ENCODE measurements around the gene SH3PXD2A. TPM values are rescaled to one million over a fixed set of nuclear protein-coding genes. Genes with fewer than 3 reads are reported as not detected.

The SH3PXD2A gene
- total RNA-seq, 1 experiment from 2014 or later: 54.9 TPM

DNA sequence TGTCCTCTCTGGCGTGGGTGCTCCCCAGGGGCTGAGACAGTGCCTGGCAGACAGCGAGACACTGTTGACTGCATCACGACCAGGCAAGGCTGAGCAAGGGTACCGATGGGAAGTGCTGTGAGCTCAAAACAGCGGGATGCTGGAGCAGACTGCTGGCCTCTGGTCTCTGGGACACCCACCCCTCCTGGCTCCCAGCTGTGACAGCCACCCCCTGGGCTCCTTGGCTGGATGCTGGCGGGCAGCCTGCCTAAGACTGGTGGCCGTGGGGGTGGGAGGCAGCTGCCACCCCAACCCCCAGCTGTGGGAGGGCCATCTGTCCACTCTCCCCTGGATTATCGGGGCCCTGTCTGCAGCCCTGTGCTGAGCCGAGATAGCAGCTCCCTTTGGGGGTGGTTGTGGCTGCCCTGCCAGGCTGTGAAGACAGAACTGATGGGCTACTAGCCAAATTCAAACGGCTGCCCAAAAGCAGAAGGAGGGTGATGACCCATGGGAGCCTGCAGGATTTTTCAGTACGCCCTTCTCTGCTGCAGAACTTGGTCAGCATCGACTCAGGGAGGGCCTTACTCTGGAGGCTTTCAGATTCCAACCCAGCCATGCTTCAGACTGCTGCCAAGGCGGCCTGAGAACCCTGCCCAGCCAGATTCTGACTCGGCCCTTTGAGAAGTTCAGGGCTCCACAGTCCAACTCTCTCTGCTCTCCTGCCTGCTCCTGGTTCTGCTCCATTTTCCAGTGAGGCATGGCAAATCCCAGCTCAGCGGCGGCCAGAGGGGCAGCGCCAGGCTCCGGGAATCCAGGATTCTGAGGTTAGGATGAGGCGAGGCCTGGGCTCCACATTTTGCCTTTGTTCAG is 236.6 kb downstream of the SH3PXD2A start:
- peaks cover 16% of the 10 kb centered on the region for H3K36me3 ChIP-seq (ENCODE audit: insufficient read depth, low read length, poor library complexity, severe bottlenecking)
- no peaks in the 10 kb centered on the region for H3K4me1 ChIP-seq (ENCODE audit: insufficient read depth, low read length, poor library complexity, severe bottlenecking)
- TF ChIP-seq EZH2 (IDR thresholded peaks at IDR 0.05; ENCODE audit: borderline replicate concordance, low read depth, low read length, poor library complexity, severe bottlenecking): no peak
- TF ChIP-seq, protein P1, sequence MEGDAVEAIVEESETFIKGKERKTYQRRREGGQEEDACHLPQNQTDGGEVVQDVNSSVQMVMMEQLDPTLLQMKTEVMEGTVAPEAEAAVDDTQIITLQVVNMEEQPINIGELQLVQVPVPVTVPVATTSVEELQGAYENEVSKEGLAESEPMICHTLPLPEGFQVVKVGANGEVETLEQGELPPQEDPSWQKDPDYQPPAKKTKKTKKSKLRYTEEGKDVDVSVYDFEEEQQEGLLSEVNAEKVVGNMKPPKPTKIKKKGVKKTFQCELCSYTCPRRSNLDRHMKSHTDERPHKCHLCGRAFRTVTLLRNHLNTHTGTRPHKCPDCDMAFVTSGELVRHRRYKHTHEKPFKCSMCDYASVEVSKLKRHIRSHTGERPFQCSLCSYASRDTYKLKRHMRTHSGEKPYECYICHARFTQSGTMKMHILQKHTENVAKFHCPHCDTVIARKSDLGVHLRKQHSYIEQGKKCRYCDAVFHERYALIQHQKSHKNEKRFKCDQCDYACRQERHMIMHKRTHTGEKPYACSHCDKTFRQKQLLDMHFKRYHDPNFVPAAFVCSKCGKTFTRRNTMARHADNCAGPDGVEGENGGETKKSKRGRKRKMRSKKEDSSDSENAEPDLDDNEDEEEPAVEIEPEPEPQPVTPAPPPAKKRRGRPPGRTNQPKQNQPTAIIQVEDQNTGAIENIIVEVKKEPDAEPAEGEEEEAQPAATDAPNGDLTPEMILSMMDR (conservative IDR thresholded peaks at IDR 0.05; ENCODE audit: low read depth, low read length): no peak
- intact Hi-C loops (cut with micrococcal nuclease; ENCODE audit: unreplicated experiment): no loop called here
- no TSS peak for BruUV-seq (replicated peaks)
- H3K27ac ChIP-seq (ENCODE audit: low read depth, low read length, poor library complexity, severe bottlenecking): no peak overlapping the region
- no peaks in the 10 kb centered on the region for H3K9me3 ChIP-seq (ENCODE audit: low read depth, low read length, poor library complexity, severe bottlenecking)
- H3K27me3 ChIP-seq (replicated peaks; ENCODE audit: insufficient read depth, low read depth, low read length, poor library complexity): no peaks in the 10 kb centered on the region
- no peak overlapping the region for H3K4me3 ChIP-seq (ENCODE audit: low read depth, low read length, poor library complexity, severe bottlenecking)
- no peak for DNase-seq (ENCODE audit: low spot score)
- ChIA-PET CTCF (no interaction called here), POLR2A (ENCODE audit: low non-redundant PET) (no interaction called here)

DNA sequence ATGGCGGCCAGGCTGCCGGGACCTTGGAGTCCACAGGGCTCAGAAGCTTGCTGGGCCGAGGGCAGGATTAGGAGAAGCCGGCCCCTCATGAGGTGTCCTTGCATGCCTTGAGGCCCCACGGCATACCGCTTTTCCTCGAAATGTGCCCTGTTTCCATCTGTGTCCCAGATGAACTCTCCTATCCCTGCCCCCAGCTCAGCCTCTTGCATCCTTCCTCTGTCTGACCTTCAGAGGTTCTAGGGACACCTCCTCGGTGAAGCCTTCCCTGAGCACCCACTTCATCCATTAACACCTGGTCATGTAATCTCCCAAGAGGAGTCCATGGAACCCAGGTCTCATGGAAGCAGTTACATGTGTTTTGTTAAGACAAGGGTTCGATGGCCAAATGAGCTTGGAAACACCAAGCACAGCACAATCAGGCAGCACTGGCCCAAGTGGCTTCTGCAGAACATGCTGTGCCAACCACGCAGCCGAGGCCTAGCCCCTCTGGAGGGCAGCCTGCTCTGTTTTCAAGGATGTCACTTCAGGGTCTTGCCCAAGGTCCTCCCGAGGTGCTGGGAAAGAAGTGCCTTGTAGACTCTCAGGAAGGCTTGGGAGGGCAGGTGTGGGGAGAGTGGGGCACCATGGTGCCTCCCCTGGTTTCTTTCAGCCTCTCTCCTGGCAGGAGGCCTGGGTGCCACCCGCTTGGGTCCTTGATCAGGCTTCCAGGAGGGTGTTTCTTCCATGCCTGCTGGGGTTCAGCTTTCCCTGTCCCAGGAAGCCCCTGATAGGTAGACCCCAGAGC is 237.6 kb downstream of the SH3PXD2A start:
- ChIA-PET POLR2A (ENCODE audit: low non-redundant PET) (no interaction called here), CTCF (no interaction called here)
- no TSS peak for BruUV-seq (replicated peaks)

More for the DNA sequence above, 237.6 kb downstream of the SH3PXD2A start:
- Histone ChIP-seq H3K4me1 (ENCODE audit: insufficient read depth, low read length, poor library complexity, severe bottlenecking) (no peaks in the 10 kb centered on the region), H3K9me3 (ENCODE audit: low read depth, low read length, poor library complexity, severe bottlenecking) (no peaks in the 10 kb centered on the region), H3K36me3 (ENCODE audit: insufficient read depth, low read length, poor library complexity, severe bottlenecking) (peaks cover 26% of the 10 kb centered on the region), H3K27ac (ENCODE audit: low read depth, low read length, poor library complexity, severe bottlenecking) (no peak overlapping the region), H3K27me3 (replicated peaks; ENCODE audit: insufficient read depth, low read depth, low read length, poor library complexity) (no peaks in the 10 kb centered on the region), H3K4me3 (ENCODE audit: low read depth, low read length, poor library complexity, severe bottlenecking) (no peak overlapping the region)
- DNase-seq (ENCODE audit: low spot score): no peak
- intact Hi-C loops (cut with micrococcal nuclease; ENCODE audit: unreplicated experiment): no loop called here
- TF ChIP-seq, protein P1 (conservative IDR thresholded peaks at IDR 0.05; ENCODE audit: low read depth, low read length): no peak
- TF ChIP-seq EZH2 (IDR thresholded peaks at IDR 0.05; ENCODE audit: borderline replicate concordance, low read depth, low read length, poor library complexity, severe bottlenecking): no peak
